ENCODE results near the gene ALKBH3.

ALKBH3 gene

DNA sequence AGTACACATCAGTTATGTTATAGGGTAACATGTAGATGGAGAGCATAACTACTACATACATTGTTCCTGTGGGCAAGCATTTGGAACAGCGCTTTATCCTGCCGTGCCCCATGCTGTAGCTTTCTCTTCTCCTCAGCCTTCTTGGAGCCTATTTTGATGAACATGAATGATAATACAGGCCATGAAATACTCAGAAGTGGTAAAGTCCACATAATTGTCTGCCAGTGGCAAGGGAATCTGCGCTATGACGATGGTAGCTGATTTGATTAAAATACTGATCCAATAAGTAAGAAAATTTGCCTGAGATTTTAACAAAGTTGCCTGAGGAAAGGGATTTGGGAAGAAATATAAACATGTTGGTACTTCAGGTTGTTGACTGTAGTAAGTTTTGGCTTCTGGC, 23.3 kb downstream of the ALKBH3 start:
- H3K36me3 ChIP-seq (ENCODE audit: control insufficient read depth in 1 of 2, insufficient read depth in 2 of 2, low read depth in 1 of 2, low read length in 2 of 2), result peaks cover 6 to 55% of the 10 kb centered on the region in 2 experiments
- 99% methylated on average over 4 of the region's 4 CpGs for WGBS

GRCh38 chr11:43904742-43905535, 24.3 kb downstream of the ALKBH3 start:
- H3K9ac ChIP-seq (ENCODE audit: low read length), result peak overlapping the region; percentile 91
- H3K4me1 ChIP-seq (ENCODE audit: control insufficient read depth, insufficient read depth, low read depth, low read length), result no peaks in the 10 kb centered on the region
- no peak overlapping the region for H4K91ac ChIP-seq (ENCODE audit: low read length)
- H3K9me3 ChIP-seq (ENCODE audit: control insufficient read depth, low read length), result no peaks in the 10 kb centered on the region
- no peak overlapping the region for H2BK120ac ChIP-seq (ENCODE audit: low read depth, low read length)
- H2AFZ ChIP-seq (ENCODE audit: low read depth, low read length), result no peak overlapping the region
- 85% methylated on average over 8 of the region's 10 CpGs for WGBS
- peaks cover 0 to 5% of the 10 kb centered on the region in 2 experiments for H3K27me3 ChIP-seq (ENCODE audit: control insufficient read depth in 1 of 2, insufficient read depth in 1 of 2, low read length in 2 of 2)
- H3K4me2 ChIP-seq (ENCODE audit: low read length, poor library complexity, severe bottlenecking), result no peak overlapping the region
- H4K8ac ChIP-seq (ENCODE audit: low read length), result no peak overlapping the region
- H2AK5ac ChIP-seq (ENCODE audit: low read length, severe bottlenecking), result no peak overlapping the region
- peak; percentile 53 for DNase-seq
- H3K18ac ChIP-seq (ENCODE audit: low read depth in 1 of 2, low read length in 2 of 2), result no peak overlapping the region
- peak overlapping the region in 1 of 2 experiments; percentile 44 for H3K4me3 ChIP-seq (ENCODE audit: insufficient read depth in 1 of 2, low read depth in 1 of 2, low read length in 2 of 2)
- no peak overlapping the region for H3K14ac ChIP-seq (ENCODE audit: low read length in 2 of 2)
- no peak overlapping the region for H3K4ac ChIP-seq (ENCODE audit: low read depth in 1 of 2, low read length in 2 of 2)
- no peak overlapping the region for H3K23ac ChIP-seq (ENCODE audit: low read length in 2 of 2)
- no peak overlapping the region for H2BK12ac ChIP-seq (ENCODE audit: low read length in 2 of 2)
- no peak overlapping the region for H2BK5ac ChIP-seq (ENCODE audit: low read depth, low read length, poor library complexity, severe bottlenecking)
- H3K79me1 ChIP-seq (replicated peaks; ENCODE audit: low read length, poor library complexity, severe bottlenecking), result peaks cover 4% of the 10 kb centered on the region
- no peak overlapping the region for H3K27ac ChIP-seq (ENCODE audit: low read length, poor library complexity, severe bottlenecking)
- H3K36me3 ChIP-seq (ENCODE audit: control insufficient read depth in 1 of 2, insufficient read depth in 2 of 2, low read depth in 1 of 2, low read length in 2 of 2), result peaks cover 0 to 53% of the 10 kb centered on the region in 2 experiments
- H2BK15ac ChIP-seq (ENCODE audit: low read depth, poor library complexity, severe bottlenecking), result no peak overlapping the region

More for the DNA sequence above, 23.3 kb downstream of the ALKBH3 start:
- H2BK5ac ChIP-seq (ENCODE audit: low read depth, low read length, poor library complexity, severe bottlenecking), result no peak overlapping the region
- H2BK12ac ChIP-seq (ENCODE audit: low read length in 2 of 2), result no peak overlapping the region
- no peak overlapping the region for H4K91ac ChIP-seq (ENCODE audit: low read length)
- H2AFZ ChIP-seq (ENCODE audit: low read depth, low read length), result no peak overlapping the region
- H3K9ac ChIP-seq (ENCODE audit: low read length), result peak overlapping the region; percentile 91
- H3K14ac ChIP-seq (ENCODE audit: low read length in 2 of 2), result no peak overlapping the region
- peaks cover 0 to 5% of the 10 kb centered on the region in 2 experiments for H3K27me3 ChIP-seq (ENCODE audit: control insufficient read depth in 1 of 2, insufficient read depth in 1 of 2, low read length in 2 of 2)
- peaks cover 4% of the 10 kb centered on the region for H3K79me1 ChIP-seq (replicated peaks; ENCODE audit: low read length, poor library complexity, severe bottlenecking)
- no peak overlapping the region for H2AK5ac ChIP-seq (ENCODE audit: low read length, severe bottlenecking)
- H3K4ac ChIP-seq (ENCODE audit: low read depth in 1 of 2, low read length in 2 of 2), result no peak overlapping the region
- no peak overlapping the region for H2BK15ac ChIP-seq (ENCODE audit: low read depth, poor library complexity, severe bottlenecking)
- no peak overlapping the region for H3K23ac ChIP-seq (ENCODE audit: low read length in 2 of 2)
- H4K8ac ChIP-seq (ENCODE audit: low read length), result no peak overlapping the region
- no peaks in the 10 kb centered on the region for H3K4me1 ChIP-seq (ENCODE audit: control insufficient read depth, insufficient read depth, low read depth, low read length)
- H3K4me2 ChIP-seq (ENCODE audit: low read length, poor library complexity, severe bottlenecking), result no peak overlapping the region
- no peak overlapping the region for H3K18ac ChIP-seq (ENCODE audit: low read depth in 1 of 2, low read length in 2 of 2)
- H2BK120ac ChIP-seq (ENCODE audit: low read depth, low read length), result no peak overlapping the region
- no peaks in the 10 kb centered on the region for H3K9me3 ChIP-seq (ENCODE audit: control insufficient read depth, low read length)
- no peak overlapping the region for H3K4me3 ChIP-seq (ENCODE audit: insufficient read depth in 1 of 2, low read depth in 1 of 2, low read length in 2 of 2)
- DNase-seq, result no peak
- H3K27ac ChIP-seq (ENCODE audit: low read length, poor library complexity, severe bottlenecking), result no peak overlapping the region

DNA sequence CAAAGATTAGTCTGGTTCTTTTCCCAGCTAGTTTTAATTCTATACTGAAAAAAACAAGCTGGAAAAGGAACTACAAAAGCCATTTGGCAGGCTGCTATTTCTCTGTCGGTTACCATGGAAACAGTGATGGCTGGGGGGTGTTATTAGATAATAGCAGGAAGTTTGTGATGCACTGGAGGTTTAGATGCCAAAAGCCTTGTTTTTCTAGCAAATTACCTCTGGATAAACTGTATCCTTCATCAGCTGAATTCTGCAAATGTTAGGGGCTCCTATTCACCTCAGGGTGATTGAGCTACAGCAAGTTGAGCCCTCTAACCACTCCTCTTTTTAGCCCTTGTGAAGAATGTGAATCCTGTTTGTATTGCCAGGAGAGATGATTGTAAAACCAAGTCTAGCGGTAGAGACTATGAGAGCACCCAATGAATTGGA, 25.2 kb downstream of the ALKBH3 start:
- Histone ChIP-seq H4K8ac (ENCODE audit: low read length) (no peak overlapping the region), H3K27me3 (ENCODE audit: control insufficient read depth in 1 of 2, insufficient read depth in 1 of 2, low read length in 2 of 2) (peaks cover 0 to 5% of the 10 kb centered on the region in 2 experiments), H2AFZ (ENCODE audit: low read depth, low read length) (no peak overlapping the region), H3K79me1 (replicated peaks; ENCODE audit: low read length, poor library complexity, severe bottlenecking) (peaks cover 4% of the 10 kb centered on the region), H2BK5ac (ENCODE audit: low read depth, low read length, poor library complexity, severe bottlenecking) (no peak overlapping the region), H3K27ac (ENCODE audit: low read length, poor library complexity, severe bottlenecking) (no peak overlapping the region), H3K4me1 (ENCODE audit: control insufficient read depth, insufficient read depth, low read depth, low read length) (no peaks in the 10 kb centered on the region), H3K4me3 (ENCODE audit: insufficient read depth in 1 of 2, low read depth in 1 of 2, low read length in 2 of 2) (no peak overlapping the region), H3K23ac (ENCODE audit: low read length in 2 of 2) (no peak overlapping the region), H2AK5ac (ENCODE audit: low read length, severe bottlenecking) (no peak overlapping the region), H3K14ac (ENCODE audit: low read length in 2 of 2) (no peak overlapping the region), H2BK12ac (ENCODE audit: low read length in 2 of 2) (no peak overlapping the region), H3K9me3 (ENCODE audit: control insufficient read depth, low read length) (no peaks in the 10 kb centered on the region), H3K4ac (ENCODE audit: low read depth in 1 of 2, low read length in 2 of 2) (no peak overlapping the region), H3K9ac (ENCODE audit: low read length) (peak overlapping the region; percentile 91), H3K4me2 (ENCODE audit: low read length, poor library complexity, severe bottlenecking) (no peak overlapping the region), H3K36me3 (ENCODE audit: control insufficient read depth in 1 of 2, insufficient read depth in 2 of 2, low read depth in 1 of 2, low read length in 2 of 2) (peaks cover 0 to 58% of the 10 kb centered on the region in 2 experiments), H4K91ac (ENCODE audit: low read length) (no peak overlapping the region), H2BK15ac (ENCODE audit: low read depth, poor library complexity, severe bottlenecking) (no peak overlapping the region), H3K18ac (ENCODE audit: low read depth in 1 of 2, low read length in 2 of 2) (no peak overlapping the region), H2BK120ac (ENCODE audit: low read depth, low read length) (no peak overlapping the region)
- WGBS, result 97% methylated on average over 2 of the region's 2 CpGs
- no peak for DNase-seq

DNA sequence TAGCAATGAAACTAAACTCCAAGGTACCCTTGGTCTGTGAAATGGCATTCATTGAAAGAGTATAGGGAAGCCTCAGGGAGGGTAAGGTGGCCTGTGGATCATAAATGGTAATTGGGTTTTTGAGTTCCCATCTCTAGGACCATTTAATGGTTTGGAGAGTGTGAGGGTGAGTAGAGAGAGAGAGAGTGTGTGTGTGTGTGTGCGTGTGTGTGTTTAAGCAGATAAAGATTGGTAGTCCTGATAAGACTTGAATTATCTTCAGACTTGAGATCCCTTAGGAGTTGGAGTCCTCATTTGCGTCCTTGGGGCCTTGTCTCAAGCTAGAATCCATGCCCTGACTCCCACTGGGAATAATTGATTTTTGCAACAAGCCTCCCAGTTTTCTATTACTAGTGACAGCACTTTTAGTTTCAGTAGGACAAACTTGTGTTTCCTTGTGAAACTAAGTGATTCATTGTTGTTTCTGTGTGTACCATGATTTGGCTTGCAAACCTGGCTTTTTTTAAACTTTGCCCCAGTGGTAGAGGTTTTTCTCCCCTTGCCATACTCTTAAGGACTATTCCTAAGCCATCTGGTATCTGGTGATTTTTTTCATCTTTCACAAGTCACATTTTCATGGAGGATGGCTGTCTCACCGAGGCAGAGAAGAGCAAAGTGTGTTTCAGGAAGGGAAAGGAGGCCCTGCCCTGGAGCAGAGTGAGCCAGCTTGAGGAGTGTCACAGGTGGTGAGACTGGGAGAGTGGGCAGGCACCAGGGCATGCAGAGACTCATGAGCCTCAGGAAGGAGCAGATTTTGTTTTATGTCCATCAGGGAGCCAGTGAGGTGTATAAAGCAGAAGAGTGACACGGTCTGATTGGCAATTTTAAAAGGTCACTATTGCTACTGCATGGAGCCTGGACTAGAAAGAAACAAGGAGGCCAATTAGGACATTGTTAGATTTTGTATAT, 26.7 kb downstream of the ALKBH3 start:
- Histone ChIP-seq H3K27ac (ENCODE audit: low read length, poor library complexity, severe bottlenecking) (no peak overlapping the region), H2AFZ (ENCODE audit: low read depth, low read length) (no peak overlapping the region), H3K4ac (ENCODE audit: low read depth in 1 of 2, low read length in 2 of 2) (no peak overlapping the region), H3K4me2 (ENCODE audit: low read length, poor library complexity, severe bottlenecking) (no peak overlapping the region), H2BK12ac (ENCODE audit: low read length in 2 of 2) (no peak overlapping the region), H3K4me1 (ENCODE audit: control insufficient read depth, insufficient read depth, low read depth, low read length) (no peaks in the 10 kb centered on the region), H3K9ac (ENCODE audit: low read length) (peak overlapping the region; percentile 3), H2AK5ac (ENCODE audit: low read length, severe bottlenecking) (no peak overlapping the region), H2BK5ac (ENCODE audit: low read depth, low read length, poor library complexity, severe bottlenecking) (no peak overlapping the region), H4K91ac (ENCODE audit: low read length) (no peak overlapping the region), H3K79me1 (replicated peaks; ENCODE audit: low read length, poor library complexity, severe bottlenecking) (peaks cover 4% of the 10 kb centered on the region), H3K9me3 (ENCODE audit: control insufficient read depth, low read length) (no peaks in the 10 kb centered on the region), H3K36me3 (ENCODE audit: control insufficient read depth in 1 of 2, insufficient read depth in 2 of 2, low read depth in 1 of 2, low read length in 2 of 2) (peaks cover 0 to 56% of the 10 kb centered on the region in 2 experiments), H3K14ac (ENCODE audit: low read length in 2 of 2) (no peak overlapping the region), H2BK15ac (ENCODE audit: low read depth, poor library complexity, severe bottlenecking) (no peak overlapping the region), H3K23ac (ENCODE audit: low read length in 2 of 2) (no peak overlapping the region), H3K4me3 (ENCODE audit: insufficient read depth in 1 of 2, low read depth in 1 of 2, low read length in 2 of 2) (no peak overlapping the region), H3K27me3 (ENCODE audit: control insufficient read depth in 1 of 2, insufficient read depth in 1 of 2, low read length in 2 of 2) (peaks cover 0 to 5% of the 10 kb centered on the region in 2 experiments), H4K8ac (ENCODE audit: low read length) (no peak overlapping the region), H3K18ac (ENCODE audit: low read depth in 1 of 2, low read length in 2 of 2) (no peak overlapping the region), H2BK120ac (ENCODE audit: low read depth, low read length) (no peak overlapping the region)
- DNase-seq, result no peak
- 84% methylated on average over 4 of the region's 4 CpGs for WGBS

Data from mesenchymal stem cell (in vitro differentiated cells and primary cell).